RPMI7951 (cell line): ENCODE measurements around the gene SMYD3. TPM values are rescaled to one million over a fixed set of nuclear protein-coding genes. Genes with fewer than 3 reads are reported as not detected.
"Not testable (repeated sequence)": the region's sequence is repeated elsewhere in the genome, so short reads cannot be mapped to it uniquely, and the experiment has no call there.

Source experiments
- DNase-seq: peaks from one replicate; pipeline ENCODE4 v3.0.0-alpha.2; 2012; ENCODE audit warnings: low read depth
- total RNA-seq: library from RNA; depleted of rRNA; stranded (reverse); fragments of >200 nt; shearing (Covaris generic); gene quantifications from 2 replicates; pipeline ENCODE4 v1.2.3, GENCODE V29; 2014

Gene SMYD3
- total RNA-seq, 1 experiment from 2014 or later: 33.9 TPM

GRCh38 chr1:245990315-245991022, 516.6 kb downstream of the SMYD3 start:
- no peak for DNase-seq

GRCh38 chr1:245988393-245989078, 518.5 kb downstream of the SMYD3 start:
- no peak for DNase-seq

- no peak for DNase-seq
Measured at GRCh38 chr1:245987997-245988392, 519.1 kb downstream of the SMYD3 start.

GRCh38 chr1:245987577-245987976, 519.5 kb downstream of the SMYD3 start:
- DNase-seq: no peak

GRCh38 chr1:245987219-245987545, 519.9 kb downstream of the SMYD3 start:
- DNase-seq: no peak

GRCh38 chr1:245986404-245987218, 520.5 kb downstream of the SMYD3 start:
- peak; percentile 74 for DNase-seq

- no peak for DNase-seq
Measured at GRCh38 chr1:245984390-245985155, 522.5 kb downstream of the SMYD3 start.

GRCh38 chr1:245983294-245983967, 523.6 kb downstream of the SMYD3 start:
- no peak for DNase-seq

GRCh38 chr1:245979589-245979988, 527.5 kb downstream of the SMYD3 start:
- no peak for DNase-seq

- DNase-seq: peak; percentile 40
Measured at GRCh38 chr1:245978915-245979314, 528.2 kb downstream of the SMYD3 start.

- DNase-seq: no peak
Measured at GRCh38 chr1:245972476-245972875, 534.6 kb downstream of the SMYD3 start.

- DNase-seq: no peak
Measured at GRCh38 chr1:245971711-245972085, 535.4 kb downstream of the SMYD3 start.

GRCh38 chr1:245971076-245971710, 535.9 kb downstream of the SMYD3 start:
- DNase-seq: not testable (repeated sequence)

- peak; percentile 82 for DNase-seq
Measured at GRCh38 chr1:245969283-245969682, 537.8 kb downstream of the SMYD3 start.

GRCh38 chr1:245968775-245969174, 538.3 kb downstream of the SMYD3 start:
- DNase-seq: no peak

GRCh38 chr1:245965398-245965797, 541.7 kb downstream of the SMYD3 start:
- DNase-seq: no peak

- DNase-seq: no peak
Measured at GRCh38 chr1:245963649-245964048, 543.4 kb downstream of the SMYD3 start.

- no peak for DNase-seq
Measured at GRCh38 chr1:245962453-245962852, 544.6 kb downstream of the SMYD3 start.

GRCh38 chr1:245961137-245961540, 545.9 kb downstream of the SMYD3 start:
- DNase-seq: peak; percentile 14

GRCh38 chr1:245960171-245960570, 546.9 kb downstream of the SMYD3 start:
- DNase-seq: no peak

GRCh38 chr1:245958016-245958415, 549.1 kb downstream of the SMYD3 start:
- DNase-seq: no peak
